ENCODE data around the gene CDKAL1.
"Not testable (repeated sequence)": the region's sequence is repeated elsewhere in the genome, so short reads cannot be mapped to it uniquely, and the experiment has no call there.

Gene CDKAL1

DNA sequence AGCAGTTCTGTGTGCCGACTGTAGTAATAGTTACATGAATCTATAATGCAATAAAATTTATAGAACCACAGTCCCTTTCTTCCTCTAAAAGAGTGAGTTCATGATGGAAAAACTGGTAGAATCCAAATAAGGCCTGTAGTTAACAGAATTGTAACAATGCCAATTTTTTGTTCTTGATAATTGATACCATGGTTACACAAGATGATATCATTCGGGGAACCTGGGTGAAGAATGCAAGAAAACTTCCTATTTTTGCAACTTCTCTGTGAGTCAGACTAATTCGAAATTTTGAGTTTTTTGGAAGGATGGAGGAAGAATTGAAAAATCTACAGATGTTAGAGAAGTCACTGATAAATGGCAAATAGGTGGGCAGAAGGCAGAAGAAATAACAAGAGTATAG lies 381.8 kb downstream of the CDKAL1 start:
- in situ Hi-C loops (cut with MboI; ENCODE audit: low pct_unique_long_range_greater_than_20kb, low sequenced_read_pairs, unreplicated experiment), result loop anchor here (25.0 kb wide), 1 partner anchor 671 kb away; the partner anchor contains the start of gene SOX4
- TF ChIP-seq, protein P1, sequence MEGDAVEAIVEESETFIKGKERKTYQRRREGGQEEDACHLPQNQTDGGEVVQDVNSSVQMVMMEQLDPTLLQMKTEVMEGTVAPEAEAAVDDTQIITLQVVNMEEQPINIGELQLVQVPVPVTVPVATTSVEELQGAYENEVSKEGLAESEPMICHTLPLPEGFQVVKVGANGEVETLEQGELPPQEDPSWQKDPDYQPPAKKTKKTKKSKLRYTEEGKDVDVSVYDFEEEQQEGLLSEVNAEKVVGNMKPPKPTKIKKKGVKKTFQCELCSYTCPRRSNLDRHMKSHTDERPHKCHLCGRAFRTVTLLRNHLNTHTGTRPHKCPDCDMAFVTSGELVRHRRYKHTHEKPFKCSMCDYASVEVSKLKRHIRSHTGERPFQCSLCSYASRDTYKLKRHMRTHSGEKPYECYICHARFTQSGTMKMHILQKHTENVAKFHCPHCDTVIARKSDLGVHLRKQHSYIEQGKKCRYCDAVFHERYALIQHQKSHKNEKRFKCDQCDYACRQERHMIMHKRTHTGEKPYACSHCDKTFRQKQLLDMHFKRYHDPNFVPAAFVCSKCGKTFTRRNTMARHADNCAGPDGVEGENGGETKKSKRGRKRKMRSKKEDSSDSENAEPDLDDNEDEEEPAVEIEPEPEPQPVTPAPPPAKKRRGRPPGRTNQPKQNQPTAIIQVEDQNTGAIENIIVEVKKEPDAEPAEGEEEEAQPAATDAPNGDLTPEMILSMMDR (IDR thresholded peaks at IDR 0.05; ENCODE audit: extremely low read depth, insufficient read depth, missing control alignments), result no peak
- no peak for DNase-seq (ENCODE audit: low spot score)

DNA sequence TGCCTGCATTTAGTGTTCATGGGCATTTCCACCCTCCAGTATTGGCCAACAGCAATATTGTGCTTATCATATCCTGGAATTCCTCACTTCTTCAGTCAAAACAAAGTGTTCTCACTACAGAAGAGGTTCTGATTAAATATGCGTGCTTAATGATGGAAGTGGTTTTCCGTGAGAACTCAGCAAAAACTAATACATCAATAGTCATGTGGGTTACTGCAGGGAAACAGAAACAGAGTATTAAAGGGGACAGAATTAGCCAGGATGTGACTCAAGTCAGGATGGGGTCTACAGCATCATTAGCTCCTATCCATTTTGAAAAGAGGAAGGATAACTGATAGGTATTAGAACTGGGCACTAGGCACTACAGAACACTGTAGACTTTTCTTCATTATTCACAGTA lies 384.6 kb downstream of the CDKAL1 start:
- DNase-seq (ENCODE audit: low spot score), result peak; percentile 21
- TF ChIP-seq, protein P1 (IDR thresholded peaks at IDR 0.05; ENCODE audit: extremely low read depth, insufficient read depth, missing control alignments), result no peak
- in situ Hi-C loops (cut with MboI; ENCODE audit: low pct_unique_long_range_greater_than_20kb, low sequenced_read_pairs, unreplicated experiment), result loop anchor here (25.0 kb wide), 1 partner anchor 668 kb away; the partner anchor contains the start of gene SOX4

DNA sequence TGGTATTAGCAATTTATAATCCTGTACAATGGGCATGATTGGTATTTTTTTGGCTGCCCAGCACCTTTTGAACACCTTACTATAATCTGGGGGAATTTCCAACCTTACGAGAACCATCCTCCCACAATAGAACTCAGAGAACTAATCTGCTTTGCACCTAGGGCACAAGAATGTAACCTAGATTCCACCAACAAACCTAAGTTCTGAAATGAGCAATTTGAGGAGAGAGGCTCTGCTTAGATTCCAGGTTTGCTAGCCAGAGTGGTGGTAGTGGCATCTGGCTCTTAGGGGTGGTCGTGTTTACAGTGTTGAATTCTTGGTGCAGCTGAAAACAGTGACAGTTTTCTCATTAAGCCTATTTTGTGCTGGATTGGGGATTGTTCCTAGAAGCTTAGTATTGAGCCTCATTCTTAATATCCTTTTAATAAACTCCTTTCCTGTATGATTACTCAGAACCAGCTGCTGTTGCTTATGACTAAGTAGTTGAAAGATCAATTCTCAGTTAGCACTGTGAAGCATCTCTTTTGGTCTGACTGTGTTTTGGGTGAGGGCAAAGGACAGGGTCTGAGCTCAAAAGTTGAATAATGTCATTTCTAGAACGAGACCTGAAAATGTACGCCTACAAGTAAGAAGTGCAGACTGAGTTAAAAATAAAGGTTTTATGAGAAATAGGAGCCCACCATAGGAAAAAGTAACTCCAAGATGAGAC lies 385.6 kb downstream of the CDKAL1 start:
- peak; percentile 60 for DNase-seq (ENCODE audit: low spot score)
- TF ChIP-seq, protein P1 (IDR thresholded peaks at IDR 0.05; ENCODE audit: extremely low read depth, insufficient read depth, missing control alignments), result no peak
- in situ Hi-C loops (cut with MboI; ENCODE audit: low pct_unique_long_range_greater_than_20kb, low sequenced_read_pairs, unreplicated experiment), result loop anchor here (25.0 kb wide), 1 partner anchor 667 kb away; the partner anchor contains the start of gene SOX4

DNA sequence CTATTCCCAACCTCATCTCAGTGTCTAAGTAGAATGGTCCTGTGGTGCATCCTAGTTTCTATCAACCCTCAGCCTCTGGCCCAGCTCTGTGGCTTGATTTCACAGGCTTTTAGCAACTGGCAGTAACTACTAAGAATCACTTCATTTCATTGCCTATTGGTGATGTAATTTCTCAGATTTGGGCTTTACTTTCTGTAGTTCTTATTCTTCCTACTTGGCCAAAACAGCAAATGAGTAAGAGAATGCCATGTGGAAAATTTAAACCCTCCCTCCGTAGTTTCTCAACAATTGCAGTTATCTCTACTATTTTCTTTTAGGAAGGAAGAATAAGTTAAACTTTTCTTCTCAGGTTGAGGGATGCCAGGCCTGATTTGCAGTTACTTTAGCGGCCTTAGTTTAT lies 387.3 kb downstream of the CDKAL1 start:
- DNase-seq (ENCODE audit: low spot score), result no peak
- TF ChIP-seq, protein P1 (IDR thresholded peaks at IDR 0.05; ENCODE audit: extremely low read depth, insufficient read depth, missing control alignments), result no peak
- in situ Hi-C loops (cut with MboI; ENCODE audit: low pct_unique_long_range_greater_than_20kb, low sequenced_read_pairs, unreplicated experiment), result loop anchor here (25.0 kb wide), 1 partner anchor 666 kb away; the partner anchor contains the start of gene SOX4

DNA sequence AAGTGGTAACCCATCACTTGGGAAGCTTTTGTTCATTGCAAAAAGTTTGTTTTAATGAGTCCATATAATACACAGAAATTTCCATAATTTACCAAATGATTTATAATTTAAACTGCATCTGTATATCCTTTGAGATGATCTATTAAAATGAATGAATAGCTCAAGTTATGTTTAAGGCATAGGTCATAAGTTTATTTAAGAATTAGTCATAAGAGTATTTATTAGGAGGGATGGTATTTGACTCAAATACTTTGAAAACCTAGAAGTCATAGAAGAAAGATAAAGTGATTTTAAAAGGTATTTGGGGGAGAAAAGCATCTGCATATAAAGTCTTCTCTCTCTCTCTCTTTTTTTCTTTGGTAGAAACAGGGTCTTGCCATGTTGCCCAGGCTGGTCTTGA lies 388.5 kb downstream of the CDKAL1 start:
- TF ChIP-seq, protein P1 (IDR thresholded peaks at IDR 0.05; ENCODE audit: extremely low read depth, insufficient read depth, missing control alignments), result no peak
- in situ Hi-C loops (cut with MboI; ENCODE audit: low pct_unique_long_range_greater_than_20kb, low sequenced_read_pairs, unreplicated experiment), result loop anchor here (25.0 kb wide), 1 partner anchor 665 kb away; the partner anchor contains the start of gene SOX4
- no peak for DNase-seq (ENCODE audit: low spot score)

DNA sequence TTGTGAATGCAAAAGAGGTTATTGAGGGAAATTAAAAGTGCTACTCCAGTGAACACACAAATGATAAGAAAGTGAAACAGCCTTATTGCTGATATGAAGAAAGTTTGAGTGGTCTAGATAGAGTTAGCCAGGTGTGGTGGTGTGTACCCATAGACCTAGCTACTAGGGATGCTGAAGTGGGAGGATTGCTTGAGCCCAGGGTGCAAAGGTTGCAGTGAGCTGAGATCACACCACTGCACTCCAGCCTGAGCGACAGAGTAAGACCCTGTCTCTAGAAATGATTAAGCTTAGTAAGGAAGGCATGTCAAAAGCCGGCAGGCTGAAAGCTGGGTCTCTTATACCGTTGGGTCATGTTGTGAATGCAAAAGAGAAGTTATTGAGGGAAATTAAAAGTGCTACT lies 389.8 kb downstream of the CDKAL1 start:
- in situ Hi-C loops (cut with MboI; ENCODE audit: low pct_unique_long_range_greater_than_20kb, low sequenced_read_pairs, unreplicated experiment), result loop anchor here (25.0 kb wide), 1 partner anchor 663 kb away; the partner anchor contains the start of gene SOX4
- DNase-seq (ENCODE audit: low spot score), result not testable (repeated sequence)

DNA sequence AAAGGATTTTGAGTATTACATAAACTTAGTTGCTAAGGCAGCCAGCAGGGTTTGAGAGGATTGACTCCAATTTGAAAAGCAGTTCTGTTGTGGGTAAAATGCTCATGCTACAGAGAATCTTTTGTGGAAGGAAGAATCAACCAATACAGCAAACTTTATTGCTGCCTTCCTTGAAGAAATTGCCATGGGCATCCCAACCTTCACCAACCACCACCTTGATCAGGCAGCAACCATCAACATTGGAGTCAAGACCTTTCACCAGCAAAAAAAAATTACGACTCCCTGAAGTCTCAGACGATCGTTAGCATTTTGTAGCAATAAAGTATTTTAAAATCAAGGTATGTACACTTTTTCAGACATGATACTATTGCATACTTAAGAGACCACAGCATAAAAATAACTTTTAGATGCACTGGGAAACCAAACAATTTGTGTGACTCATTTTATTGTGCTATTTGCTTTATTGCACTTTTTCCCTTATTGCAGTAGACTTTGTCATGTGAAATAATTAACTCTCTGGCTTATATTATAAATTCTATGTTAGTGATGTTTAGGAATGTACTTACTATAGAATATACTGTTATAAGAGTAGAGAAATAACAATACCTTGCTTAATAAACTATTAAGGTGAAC lies 390.8 kb downstream of the CDKAL1 start:
- in situ Hi-C loops (cut with MboI; ENCODE audit: low pct_unique_long_range_greater_than_20kb, low sequenced_read_pairs, unreplicated experiment), result loop anchor here (25.0 kb wide), 1 partner anchor 662 kb away; the partner anchor contains the start of gene SOX4
- DNase-seq (ENCODE audit: low spot score), result no peak
- TF ChIP-seq, protein P1 (IDR thresholded peaks at IDR 0.05; ENCODE audit: extremely low read depth, insufficient read depth, missing control alignments), result no peak
